Fibroblast of skin of back (primary cell): ENCODE results near the gene SYS1.
A peak's percentile ranks its signal among the peaks of the same experiment; 100 is the strongest.

ENCODE experiments used
- DNase-seq: peaks from one replicate; pipeline ENCODE4 v3.0.0-alpha.2; 2013

Gene SYS1

GRCh38 chr20:45358282-45359068, 4.5 kb upstream of the SYS1 start:
- peak; percentile 80 for DNase-seq

GRCh38 chr20:45359069-45359405, 3.9 kb upstream of the SYS1 start:
- DNase-seq = no peak

- no peak for DNase-seq
These were observed 3.4 kb upstream of the SYS1 start for GRCh38 chr20:45359406-45360148.

GRCh38 chr20:45361793-45362192, 1.2 kb upstream of the SYS1 start:
- no peak for DNase-seq

GRCh38 chr20:45363611-45364492, 896 bp downstream of the SYS1 start:
- DNase-seq = no peak

- no peak for DNase-seq
These were observed 2.6 kb downstream of the SYS1 start for GRCh38 chr20:45365444-45365970.

- no peak for DNase-seq
These were observed 3.2 kb downstream of the SYS1 start for GRCh38 chr20:45366192-45366591.

GRCh38 chr20:45366631-45367030, 3.7 kb downstream of the SYS1 start:
- DNase-seq = no peak

GRCh38 chr20:45367126-45367525, 4.2 kb downstream of the SYS1 start:
- no peak for DNase-seq

GRCh38 chr20:45368221-45368980, 5.4 kb downstream of the SYS1 start:
- DNase-seq = no peak

- DNase-seq = no peak
These were observed 7.7 kb downstream of the SYS1 start for GRCh38 chr20:45370571-45371160.

- no peak for DNase-seq
These were observed 9.3 kb downstream of the SYS1 start for GRCh38 chr20:45372241-45372640.

GRCh38 chr20:45372646-45373352, 9.8 kb downstream of the SYS1 start:
- DNase-seq = no peak

GRCh38 chr20:45373353-45374100, 10.6 kb downstream of the SYS1 start:
- peak; percentile 77 for DNase-seq

GRCh38 chr20:45374101-45374467, 11.1 kb downstream of the SYS1 start:
- no peak for DNase-seq

- no peak for DNase-seq
These were observed 12.0 kb downstream of the SYS1 start for GRCh38 chr20:45374966-45375365.

GRCh38 chr20:45377269-45377668, 14.3 kb downstream of the SYS1 start:
- no peak for DNase-seq

GRCh38 chr20:45378191-45378590, 15.2 kb downstream of the SYS1 start, which contains the start of gene TP53TG5:
TP53TG5 (minus strand) TSS chr20:45378325; CDS start chr20:45378236, 89 bp downstream.
- no peak for DNase-seq

- DNase-seq = no peak
These were observed 24.3 kb downstream of the SYS1 start for GRCh38 chr20:45387274-45387673.

- no peak for DNase-seq
These were observed 28.0 kb downstream of the SYS1 start for GRCh38 chr20:45390931-45391330.
